IPS-NIHi7 (cell line): ENCODE data around the gene TRIP13.
"Not testable (repeated sequence)": the region's sequence is repeated elsewhere in the genome, so short reads cannot be mapped to it uniquely, and the experiment has no call there.

ENCODE experiments used
- DNase-seq: peaks from one replicate; pipeline ENCODE4 v3.0.0; 2012; ENCODE audit warnings: mixed read lengths; ENCODE audit errors: extremely low spot score

TRIP13 gene

GRCh38 chr5:872301-872700 is 20.4 kb upstream of the TRIP13 start:
- no peak for DNase-seq

GRCh38 chr5:873328-873727 is 19.4 kb upstream of the TRIP13 start:
- no peak for DNase-seq

DNA sequence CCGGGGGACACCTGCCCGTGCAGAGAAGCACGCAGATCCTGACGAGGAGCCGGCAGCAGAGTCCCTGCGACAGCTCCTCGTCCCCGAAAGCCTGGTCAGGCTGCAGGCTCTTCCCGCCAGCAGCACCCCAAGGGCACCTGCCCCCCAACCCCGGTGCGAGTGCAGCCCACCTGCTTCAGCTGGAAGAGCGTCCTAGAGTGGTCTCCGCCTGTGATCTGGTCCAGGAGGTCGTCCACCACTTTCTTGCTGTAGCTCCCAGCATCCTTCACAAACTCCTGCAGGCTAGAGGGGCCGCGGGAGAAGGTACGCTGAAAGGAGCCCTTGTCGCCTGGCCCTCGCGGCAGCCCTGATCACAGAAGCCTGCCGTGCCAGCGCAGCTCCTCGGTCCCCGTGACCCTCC is 16.8 kb upstream of the TRIP13 start:
- DNase-seq = no peak

GRCh38 chr5:876398-877365 is 16.0 kb upstream of the TRIP13 start:
- no peak for DNase-seq

DNA sequence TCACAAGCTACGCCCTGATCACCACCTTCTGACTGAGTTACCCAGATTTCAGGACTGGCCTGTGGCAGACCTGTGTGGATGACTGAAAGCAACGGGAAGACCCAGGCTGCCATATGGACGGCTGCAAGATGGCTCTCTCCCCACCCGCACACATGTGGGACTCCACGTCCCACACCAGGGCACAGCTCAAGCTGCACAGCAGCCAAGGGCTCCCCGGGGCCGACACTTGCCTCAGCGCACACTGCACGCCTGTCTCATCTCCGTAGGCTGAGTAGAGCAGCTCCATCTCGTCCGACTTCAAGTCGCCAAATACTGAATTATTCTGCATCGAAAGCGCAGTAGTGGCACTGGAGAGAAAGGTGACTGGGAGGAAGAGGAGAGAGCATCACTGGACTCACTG is 14.6 kb upstream of the TRIP13 start:
- DNase-seq = no peak

DNA sequence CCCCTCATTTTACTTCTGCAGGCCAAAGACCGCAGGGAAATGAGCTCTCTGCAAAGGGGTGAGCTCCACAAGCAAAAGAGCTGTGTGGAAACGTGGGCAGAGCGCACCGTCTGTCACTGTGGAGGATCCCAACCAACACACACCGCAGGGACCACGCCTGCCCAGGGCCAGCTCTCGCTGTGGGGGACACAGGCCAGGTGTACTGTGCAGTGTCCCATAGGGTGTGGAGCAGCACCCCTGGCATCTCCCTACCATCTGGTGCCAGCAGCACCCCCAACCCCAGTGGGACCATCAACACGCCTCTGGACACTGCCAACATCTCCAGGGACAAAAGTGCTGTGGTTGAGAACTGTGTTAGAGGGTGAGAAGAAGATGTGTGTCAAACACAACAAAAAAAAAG is 14.0 kb upstream of the TRIP13 start:
- not testable (repeated sequence) for DNase-seq

DNA sequence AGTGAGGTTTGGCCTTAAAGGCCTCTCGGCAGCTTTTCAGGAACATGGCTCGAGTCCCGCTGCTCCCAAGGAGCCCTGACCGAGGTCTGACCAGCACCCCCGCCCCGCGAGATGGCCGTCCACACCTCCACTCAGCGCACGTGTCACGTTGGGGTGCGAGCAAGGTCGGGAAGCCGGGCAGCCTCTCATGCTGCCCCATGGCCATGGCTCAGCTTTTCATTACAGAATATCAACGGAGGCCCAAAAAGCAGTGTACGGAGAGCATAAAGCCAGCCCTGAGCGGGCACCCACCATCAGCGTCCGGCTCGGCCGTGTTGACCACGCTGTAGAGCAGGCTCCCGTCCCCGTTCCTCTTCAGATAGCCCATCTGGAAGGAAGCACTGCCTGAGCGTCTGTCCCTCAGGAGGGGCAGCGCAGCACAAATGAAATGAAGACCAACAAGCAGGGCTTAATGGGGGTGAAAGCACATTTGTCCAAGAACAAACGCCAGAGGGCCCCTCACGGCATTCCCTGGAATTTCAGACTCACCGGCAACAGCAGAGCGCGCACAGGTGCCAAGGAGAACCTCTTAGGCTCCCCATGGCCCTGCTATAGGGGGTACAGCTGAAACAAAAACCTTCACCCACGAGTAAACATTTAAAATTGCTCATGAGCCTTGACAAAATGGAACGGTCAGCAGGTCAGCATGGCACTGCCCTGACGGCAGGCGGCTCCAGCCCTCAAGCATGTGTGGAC is 11.7 kb upstream of the TRIP13 start:
- no peak for DNase-seq

GRCh38 chr5:881551-881935 is 11.1 kb upstream of the TRIP13 start:
- no peak for DNase-seq

DNA sequence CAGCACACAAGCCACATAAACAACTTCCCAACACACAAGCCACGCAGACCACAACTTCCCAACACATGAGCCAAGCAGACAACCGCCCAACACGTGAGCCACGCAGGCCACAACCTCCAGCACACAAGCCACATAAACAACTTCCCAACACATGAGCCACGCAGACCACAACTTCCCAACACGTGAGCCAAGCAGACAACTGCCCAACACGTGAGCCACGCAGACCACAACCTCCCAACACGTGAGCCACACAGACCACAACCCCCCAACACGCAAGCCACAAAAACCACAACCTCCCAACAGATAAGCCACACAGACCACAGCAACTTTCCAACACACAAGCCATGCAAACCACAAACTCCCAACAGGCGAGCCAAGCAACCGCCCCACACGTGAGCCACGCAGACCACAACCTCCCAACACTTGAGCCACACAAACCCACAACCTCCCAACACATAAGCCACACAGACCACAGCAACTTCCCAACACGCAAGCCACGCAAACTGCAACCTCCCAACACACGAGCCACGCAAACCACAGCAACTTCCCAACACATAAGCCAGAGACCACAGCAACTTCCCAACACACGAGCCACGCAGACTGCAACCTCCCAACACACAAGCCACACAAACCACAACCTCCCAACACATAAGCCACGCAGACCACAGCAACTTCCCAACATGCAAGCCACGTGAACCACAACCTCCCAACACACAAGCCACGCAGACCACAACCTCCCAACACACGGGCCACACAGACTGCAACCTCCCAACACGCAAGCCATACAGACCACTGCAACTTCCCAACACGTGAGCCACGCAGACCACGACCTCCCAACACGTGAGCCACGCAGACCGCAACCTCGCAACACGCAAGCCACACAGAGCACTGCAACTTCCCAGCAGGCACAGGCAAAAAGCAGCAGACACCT is 10.2 kb upstream of the TRIP13 start:
- DNase-seq = no peak

DNA sequence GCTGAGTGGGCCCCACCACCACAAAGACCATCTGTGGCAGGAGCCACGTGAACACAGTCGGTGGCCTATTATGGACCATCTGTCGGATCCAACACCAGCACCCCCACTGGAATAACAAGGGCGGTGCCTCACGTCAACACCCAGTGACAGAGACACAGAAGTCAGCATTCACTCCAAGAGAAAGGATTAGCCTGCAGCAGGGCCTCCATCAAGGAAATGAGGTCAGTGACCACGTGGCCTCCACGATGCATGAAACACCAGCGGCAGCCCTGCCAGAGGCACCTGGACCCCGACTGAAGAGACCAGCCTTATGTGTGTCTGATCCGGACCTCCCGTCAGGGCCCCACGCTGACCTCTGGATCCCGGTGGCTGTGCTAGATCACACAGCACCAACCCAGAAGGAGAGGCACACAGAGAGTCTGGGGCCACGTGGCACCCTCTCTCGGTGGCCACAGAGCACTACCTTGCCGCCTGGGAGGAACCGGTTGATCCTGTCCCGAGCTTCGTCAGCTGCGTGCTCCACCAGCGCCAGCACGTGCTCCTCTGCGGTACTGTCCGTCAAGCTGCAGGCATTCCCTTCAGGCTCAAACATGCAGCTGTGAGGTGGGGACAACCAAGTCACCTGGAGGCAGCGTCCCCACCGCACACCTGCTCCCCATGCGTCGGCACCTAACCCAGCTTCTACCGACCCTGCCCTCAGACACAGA is 9.1 kb upstream of the TRIP13 start:
- DNase-seq = no peak

GRCh38 chr5:884345-885126 is 8.1 kb upstream of the TRIP13 start:
- DNase-seq = no peak

GRCh38 chr5:885127-885442 is 7.6 kb upstream of the TRIP13 start:
- DNase-seq = no peak

DNA sequence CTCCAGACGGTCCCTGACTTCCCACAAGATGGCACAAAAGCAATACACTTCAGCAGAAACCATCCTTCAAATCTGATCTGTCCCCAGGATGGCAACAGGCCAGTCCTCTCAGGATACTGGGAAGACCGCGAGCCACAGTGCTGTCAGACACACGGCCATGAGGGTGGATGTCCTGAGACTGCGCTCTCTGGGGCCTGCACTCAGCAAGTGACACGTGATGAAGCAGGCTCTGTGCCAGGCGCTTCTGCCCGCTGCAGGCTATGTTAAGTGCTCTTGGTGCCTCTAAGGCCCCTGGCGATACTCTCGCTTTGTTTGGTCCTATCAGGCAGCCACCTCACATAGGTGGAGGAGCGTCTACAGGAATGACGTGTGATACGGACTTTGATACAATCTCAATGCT is 7.2 kb upstream of the TRIP13 start:
- DNase-seq = no peak

- no peak for DNase-seq
These were observed 6.6 kb upstream of the TRIP13 start for GRCh38 chr5:886036-886435.

DNA sequence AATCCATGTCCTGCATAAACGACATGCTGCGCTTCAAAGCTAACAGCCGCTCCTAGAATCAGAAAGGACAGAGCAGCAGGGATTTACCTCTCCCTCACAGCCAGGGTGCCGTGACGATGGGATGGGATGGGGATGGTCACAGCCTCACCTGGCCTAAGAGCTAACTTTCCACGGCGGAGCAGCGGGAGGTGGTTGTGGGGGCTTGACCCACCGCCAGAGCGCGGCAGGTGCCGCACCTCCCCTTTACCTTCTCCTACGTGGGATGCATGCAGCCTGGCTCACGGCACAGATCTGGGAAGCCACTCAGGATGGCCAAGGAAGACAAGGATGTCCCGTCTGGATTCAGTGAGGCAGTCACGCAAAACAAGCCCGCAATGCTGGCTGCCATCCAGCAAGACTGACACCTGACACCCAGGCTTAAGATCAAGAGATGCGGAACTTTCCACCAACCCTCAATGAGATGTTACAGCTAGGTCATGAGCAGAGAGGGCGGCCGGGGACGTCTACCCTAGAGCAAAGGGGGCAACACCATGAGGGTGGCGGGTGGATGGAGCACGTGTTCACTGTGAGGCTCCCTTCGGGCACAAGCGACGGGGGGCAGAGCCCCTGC is 5.9 kb upstream of the TRIP13 start:
- DNase-seq = no peak

DNA sequence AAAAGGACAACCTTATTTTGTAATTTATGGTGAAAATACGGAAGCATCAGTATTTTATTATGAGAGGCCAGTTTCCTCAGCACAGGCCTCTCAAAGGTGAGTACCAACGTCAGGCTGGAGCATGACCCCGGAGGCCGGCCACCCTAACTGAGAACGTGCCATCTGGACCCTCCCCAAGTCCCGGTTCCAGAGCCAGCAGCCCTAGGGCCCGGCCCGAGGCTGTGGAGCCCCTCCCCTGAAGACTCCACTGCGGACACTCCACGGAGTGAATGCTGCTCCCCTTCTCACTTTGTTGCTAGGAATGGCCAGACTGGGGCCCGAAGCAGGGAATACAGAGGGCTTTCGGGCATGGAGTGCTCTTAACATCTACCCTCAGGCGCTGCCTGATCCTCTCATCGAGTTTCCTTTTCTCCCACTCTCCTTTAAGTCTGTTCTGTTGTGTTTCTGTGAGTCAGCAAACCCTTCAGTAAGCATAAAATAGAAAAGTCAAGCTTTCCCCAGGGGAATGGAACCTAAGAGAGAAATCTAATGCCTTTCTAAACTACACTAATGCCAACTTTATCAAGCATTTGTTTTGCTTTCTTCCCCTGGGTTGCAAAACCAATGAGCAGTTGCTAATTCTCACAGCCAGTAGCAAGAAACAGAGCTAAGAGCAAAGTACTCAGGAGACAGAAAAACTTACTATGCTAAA is 4.6 kb upstream of the TRIP13 start:
- no peak for DNase-seq

DNA sequence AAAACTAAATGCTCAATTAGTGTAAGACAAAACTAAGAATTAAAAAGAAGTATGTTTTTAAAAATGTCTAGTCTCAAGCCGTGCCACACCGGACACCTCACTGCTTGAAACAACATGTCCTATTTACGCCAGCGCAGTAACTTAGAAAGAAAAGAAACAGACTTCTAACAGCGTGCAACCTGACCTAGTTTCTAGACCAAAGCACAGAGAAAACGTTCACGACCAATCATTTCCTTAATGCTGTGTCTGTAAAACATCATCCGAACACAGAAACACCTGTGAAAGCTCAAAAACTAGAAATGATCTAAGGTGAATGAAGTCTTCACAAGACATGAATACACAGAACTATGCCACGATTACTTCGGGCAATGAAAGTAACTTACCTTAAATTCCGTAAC is 4.0 kb upstream of the TRIP13 start:
- no peak for DNase-seq

DNA sequence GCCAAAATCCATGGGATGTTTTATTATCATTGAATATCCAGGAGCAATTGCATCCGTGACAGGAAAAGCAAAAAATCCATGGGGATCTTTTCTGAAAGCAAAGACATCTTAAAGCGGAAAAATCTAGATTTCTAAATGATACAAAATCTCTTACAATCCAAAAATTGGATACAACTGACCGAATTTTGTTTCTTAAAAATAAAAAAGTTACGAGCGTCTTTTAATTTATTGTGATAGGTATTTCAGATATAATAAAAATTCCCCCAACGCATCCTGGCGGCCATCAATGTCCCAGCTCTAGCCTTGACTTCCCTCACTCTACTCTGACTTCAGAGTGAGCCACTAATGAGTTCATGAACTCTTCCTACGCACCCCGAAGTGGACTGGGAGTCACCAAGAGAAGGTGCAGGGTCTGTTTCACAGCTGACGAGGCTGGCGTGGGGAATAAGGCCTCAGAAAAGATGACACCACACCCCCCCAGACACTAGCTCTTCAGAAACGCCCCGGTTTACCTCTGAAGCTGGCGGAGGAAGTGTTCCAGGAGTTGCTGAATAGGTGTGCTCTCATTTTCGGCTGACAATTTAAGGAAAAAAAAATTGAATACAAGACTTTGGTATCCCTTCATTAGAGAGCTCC is 3.5 kb upstream of the TRIP13 start:
- DNase-seq = no peak
